Measurements from ENCODE around the gene TNRC6A. TPM values are rescaled to one million over a fixed set of nuclear protein-coding genes. Genes with fewer than 3 reads are reported as not detected.

TNRC6A gene
- total and polyA plus RNA-seq, 9 of the 15 experiments (the other 6 are each of a cell fraction or from before 2014, with no cell fraction given): 3.4 to 32.1 (median 26.6) TPM

- DNase-seq (ENCODE audit: extremely low read depth in 1 of 4, low spot score in 3 of 4): no peak
- no peaks in the 10 kb centered on the region for H3K9me3 ChIP-seq (replicated peaks; ENCODE audit: control insufficient read depth, insufficient read depth, low read depth, low read length)
- no peak overlapping the region for H3K4me2 ChIP-seq (ENCODE audit: insufficient read depth, low read length)
- H3K9ac ChIP-seq (ENCODE audit: insufficient read depth in 1 of 2, low read depth in 2 of 2, low read length in 2 of 2): no peak overlapping the region
- BruUV-seq (replicated peaks): no TSS peak
- H3K79me2 ChIP-seq (ENCODE audit: control insufficient read depth, insufficient read depth, low read length): no peaks in the 10 kb centered on the region
- no peak for FAIRE-seq
- H3K4me1 ChIP-seq (replicated peaks in 1 of 2; ENCODE audit: control insufficient read depth in 2 of 2, insufficient read depth in 2 of 2, low read length in 2 of 2): peaks cover 0 to 1% of the 10 kb centered on the region in 2 experiments; a peak in 3 of 5 replicates
- H3K4me3 ChIP-seq: no peak overlapping the region
- no peaks in the 10 kb centered on the region for H3K36me3 ChIP-seq (ENCODE audit: control insufficient read depth, insufficient read depth, low read length)
- ATAC-seq: no peak
- ChIA-PET POLR2A (no interaction called here), CTCF (ENCODE audit: low intra/inter-chr PET ratio) (no interaction called here)
- H3K9me1 ChIP-seq (ENCODE audit: control insufficient read depth, insufficient read depth, low read length): no peaks in the 10 kb centered on the region
- H3K27ac ChIP-seq (ENCODE audit: extremely low read depth, low read depth, low read length): no peak overlapping the region
- H2AFZ ChIP-seq (ENCODE audit: low read depth, low read length): no peak overlapping the region
- TF ChIP-seq POLR2G (IDR thresholded peaks at IDR 0.05; ENCODE audit: low read depth, low read length): no peak
- TF ChIP-seq ZBTB5 (IDR thresholded peaks at IDR 0.05): no peak
- TF ChIP-seq MECOM (CRISPR knock-in tag; IDR thresholded peaks at IDR 0.05): no peak
- no peak for TF ChIP-seq SAFB (IDR thresholded peaks at IDR 0.05; ENCODE audit: borderline replicate concordance, low read depth, low read length)
- TF ChIP-seq ZNF717 (CRISPR knock-in tag; IDR thresholded peaks at IDR 0.05): no peak
- TF ChIP-seq U2AF2 (optimal IDR thresholded peaks at IDR 0.05; ENCODE audit: low read depth, low read length): no peak
- no peak for TF ChIP-seq CTCF (IDR thresholded peaks at IDR 0.05 in 2 of 3, conservative IDR thresholded peaks at IDR 0.05 in 1 of 3; ENCODE audit: insufficient read depth in 2 of 3, low read depth in 1 of 3, low read length in 3 of 3)
- TF ChIP-seq KLF6 (CRISPR knock-in tag; IDR thresholded peaks at IDR 0.05; ENCODE audit: borderline replicate concordance): no peak
- no peak for TF ChIP-seq SPI1 (IDR thresholded peaks at IDR 0.05; ENCODE audit: borderline replicate concordance, low read depth, low read length)
- TF ChIP-seq HDGF (IDR thresholded peaks at IDR 0.05): no peak
- in situ Hi-C loops (cut with MboI): no loop called here
- intact Hi-C loops (cut with micrococcal nuclease): no loop called here
- H4K20me1 ChIP-seq (replicated peaks; ENCODE audit: control insufficient read depth, insufficient read depth, low read length): no peaks in the 10 kb centered on the region
- no peaks in the 10 kb centered on the region for H3K27me3 ChIP-seq (ENCODE audit: control insufficient read depth in 2 of 2, insufficient read depth in 2 of 2, low read length in 2 of 2)
Observed at GRCh38 chr16:24723663-24724062, 5.8 kb upstream of the TNRC6A start.
